Lower leg skin (tissue), 4 donors: ENCODE results near the gene RAP2A. TPM values are rescaled to one million over a fixed set of nuclear protein-coding genes. Genes with fewer than 3 reads are reported as not detected.

Experiments
- DNase-seq, 2 donors: peaks; one replicate each; pipeline ENCODE4 v3.0.0-alpha.2; 2019; ENCODE audit warnings: low spot score in 2 of 2
- H3K4me3 ChIP-seq: fragments of 200-600 bp; sonication (generic); 2 replicates; pipeline ENCODE4 v1.5.1; 2017; ENCODE audit warnings: mild to moderate bottlenecking, low read depth; ENCODE audit not compliant: poor library complexity, severe bottlenecking
- POLR2A ChIP-seq, 2 donors: fragments of 450-650 bp; IDR thresholded peaks; one replicate each; pipeline ENCODE4 v1.6.1; 2016 to 2017; ENCODE audit warnings: antibody characterized with exemption in 2 of 2, mild to moderate bottlenecking in 1 of 2, moderate library complexity in 1 of 2
- WGBS, 2 donors: methylation state at CpG; one replicate each; pipeline ENCODE4 v1.1.5; 2018; 5-methylcytosine and 5-hydroxymethylcytosine counted together
- intact Hi-C: fragments of 100-400 bp; cut with DNase I; formaldehyde crosslinking; loops from one replicate; pipeline ENCODE4 v1.15.0; 2023; ENCODE audit warnings: low total_unique reads
- total RNA-seq, 4 donors: library from RNA; depleted of rRNA; stranded (reverse); fragments of >200 nt; gene quantifications; one replicate each; pipeline ENCODE4 v1.1.0, GENCODE V29; 2016
- TF ChIP-seq, protein P1 (sequence below), 3 donors: fragments of 450-650 bp; IDR thresholded peaks; one replicate each; pipeline ENCODE4 v1.5.1; 2016; ENCODE audit warnings: antibody characterized with exemption in 3 of 3, mild to moderate bottlenecking in 3 of 3, moderate library complexity in 2 of 3

RAP2A gene
- total RNA-seq, 4 donors from 2014 or later = 8.4 to 14.8 (median 10.3) TPM

DNA sequence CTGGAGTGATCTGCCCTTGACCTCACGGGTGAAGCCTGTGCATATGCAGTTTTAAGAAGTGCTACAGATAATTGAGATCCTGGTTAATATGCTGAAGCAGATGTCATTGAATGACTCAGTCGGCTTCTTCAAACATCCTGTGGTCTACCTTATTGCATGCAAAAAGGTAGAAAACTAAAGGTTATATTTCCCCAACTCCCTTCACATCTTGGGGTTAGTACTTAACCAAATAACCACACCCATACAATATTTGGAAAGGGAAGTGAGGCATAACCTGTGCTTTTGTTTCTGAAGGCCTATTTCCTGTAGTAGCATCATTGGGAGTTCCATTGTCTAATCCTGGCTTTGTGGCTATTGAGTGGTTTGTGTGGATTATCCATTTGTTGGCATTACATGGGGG, 58.3 kb downstream of the RAP2A start:
- DNase-seq = no peak
- WGBS, 2 donors = 91 to 94% methylated on average over 2 of the region's 2 CpGs
- TF ChIP-seq, protein P1, sequence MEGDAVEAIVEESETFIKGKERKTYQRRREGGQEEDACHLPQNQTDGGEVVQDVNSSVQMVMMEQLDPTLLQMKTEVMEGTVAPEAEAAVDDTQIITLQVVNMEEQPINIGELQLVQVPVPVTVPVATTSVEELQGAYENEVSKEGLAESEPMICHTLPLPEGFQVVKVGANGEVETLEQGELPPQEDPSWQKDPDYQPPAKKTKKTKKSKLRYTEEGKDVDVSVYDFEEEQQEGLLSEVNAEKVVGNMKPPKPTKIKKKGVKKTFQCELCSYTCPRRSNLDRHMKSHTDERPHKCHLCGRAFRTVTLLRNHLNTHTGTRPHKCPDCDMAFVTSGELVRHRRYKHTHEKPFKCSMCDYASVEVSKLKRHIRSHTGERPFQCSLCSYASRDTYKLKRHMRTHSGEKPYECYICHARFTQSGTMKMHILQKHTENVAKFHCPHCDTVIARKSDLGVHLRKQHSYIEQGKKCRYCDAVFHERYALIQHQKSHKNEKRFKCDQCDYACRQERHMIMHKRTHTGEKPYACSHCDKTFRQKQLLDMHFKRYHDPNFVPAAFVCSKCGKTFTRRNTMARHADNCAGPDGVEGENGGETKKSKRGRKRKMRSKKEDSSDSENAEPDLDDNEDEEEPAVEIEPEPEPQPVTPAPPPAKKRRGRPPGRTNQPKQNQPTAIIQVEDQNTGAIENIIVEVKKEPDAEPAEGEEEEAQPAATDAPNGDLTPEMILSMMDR (IDR thresholded peaks at IDR 0.05) = no peak
- TF ChIP-seq POLR2A (IDR thresholded peaks at IDR 0.05) = no peak
- intact Hi-C loops = no loop called here
- H3K4me3 ChIP-seq = no peak overlapping the region

DNA sequence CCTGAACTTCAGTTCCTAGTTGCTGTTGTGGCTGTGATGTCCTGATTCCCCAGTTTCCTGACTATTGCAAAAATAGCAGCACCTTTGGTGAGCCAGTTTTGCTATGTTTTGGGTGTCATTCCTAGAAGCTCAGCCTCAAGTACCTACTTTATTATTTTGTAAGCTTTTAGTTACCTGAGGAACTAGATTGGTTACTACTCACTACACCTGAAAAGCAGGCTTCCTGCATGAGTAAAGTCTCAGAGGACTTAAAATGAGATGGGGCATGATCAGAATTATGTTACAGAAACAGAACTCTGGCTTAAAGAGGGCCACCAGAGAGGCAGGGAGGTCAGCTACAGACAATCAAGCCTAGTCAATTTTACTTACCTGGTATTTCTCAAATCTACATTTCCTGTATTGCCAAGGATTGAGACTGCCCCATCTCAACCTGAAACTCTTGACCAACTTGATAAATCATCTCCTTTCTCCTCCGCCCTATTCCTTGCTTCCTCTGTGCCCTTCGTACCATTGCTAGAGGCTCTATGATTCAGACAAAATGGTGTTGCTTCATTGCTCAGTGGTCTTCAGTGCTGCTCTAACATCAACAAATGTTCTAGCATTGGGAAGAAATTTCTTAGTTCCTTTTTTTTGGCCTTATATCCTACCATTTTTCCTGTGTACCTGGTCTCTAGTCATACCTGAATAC, 58.9 kb downstream of the RAP2A start:
- H3K4me3 ChIP-seq = no peak overlapping the region
- WGBS, 2 donors = 79 to 96% methylated on average over 2 of the region's 2 CpGs
- intact Hi-C loops = no loop called here
- TF ChIP-seq, protein P1 (IDR thresholded peaks at IDR 0.05) = no peak
- TF ChIP-seq POLR2A (IDR thresholded peaks at IDR 0.05) = no peak
- DNase-seq = no peak

DNA sequence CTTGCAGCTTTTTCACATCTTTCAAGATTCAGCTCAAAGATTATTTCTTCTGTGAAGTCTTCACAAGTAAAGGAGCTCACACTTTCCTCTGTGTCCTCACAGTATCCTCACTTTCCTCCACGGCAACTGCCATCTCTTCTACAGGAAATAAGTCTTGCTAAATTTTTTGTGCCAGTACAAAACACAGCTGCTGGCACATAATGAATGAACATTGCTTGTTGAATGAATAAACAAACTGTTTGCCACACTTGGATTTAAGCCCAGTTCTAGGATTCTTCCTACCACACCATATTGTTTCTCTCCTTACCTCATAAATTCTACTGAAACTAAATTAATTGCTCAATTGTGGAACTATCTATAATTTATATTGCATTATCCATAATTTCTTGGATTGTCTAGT, 59.5 kb downstream of the RAP2A start:
- no peak for DNase-seq
- intact Hi-C loops = no loop called here
- no peak overlapping the region for H3K4me3 ChIP-seq
- no peak for TF ChIP-seq POLR2A (IDR thresholded peaks at IDR 0.05)
- TF ChIP-seq, protein P1 (IDR thresholded peaks at IDR 0.05) = no peak
- 58 to 72% methylated on average over 1 of the region's 1 CpG for WGBS, 2 donors

DNA sequence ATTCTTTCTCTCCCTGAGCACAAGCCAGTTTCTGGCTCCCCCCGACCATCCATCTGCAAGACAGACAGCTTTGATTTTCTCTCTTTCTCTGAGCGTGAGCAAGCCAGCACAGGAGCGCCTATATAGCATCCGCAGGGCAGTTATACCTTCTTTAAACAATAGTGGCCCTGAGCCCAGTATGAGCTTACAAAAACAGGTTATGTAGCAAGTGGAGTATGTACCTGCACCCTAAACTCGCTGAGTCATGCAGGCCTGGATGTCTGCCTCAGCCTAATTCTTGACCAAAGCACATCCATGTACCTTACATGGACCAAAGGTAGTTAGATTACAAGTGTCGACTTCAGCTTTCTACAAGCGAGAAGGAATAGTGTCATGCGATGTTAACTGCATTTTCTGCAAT, 61.7 kb downstream of the RAP2A start:
- no peak for DNase-seq
- no peak overlapping the region for H3K4me3 ChIP-seq
- 82 to 92% methylated on average over 8 of the region's 8 CpGs for WGBS, 2 donors
- intact Hi-C loops = no loop called here
- TF ChIP-seq, protein P1 (IDR thresholded peaks at IDR 0.05) = no peak
- TF ChIP-seq POLR2A (IDR thresholded peaks at IDR 0.05) = no peak

GRCh38 chr13:97496511-97496910, 62.5 kb downstream of the RAP2A start:
- DNase-seq = no peak
- intact Hi-C loops = no loop called here
- 91 to 96% methylated on average over 2 of the region's 2 CpGs for WGBS, 2 donors
- H3K4me3 ChIP-seq = no peak overlapping the region
- no peak for TF ChIP-seq POLR2A (IDR thresholded peaks at IDR 0.05)
- TF ChIP-seq, protein P1 (IDR thresholded peaks at IDR 0.05) = no peak

GRCh38 chr13:97497400-97497799, 63.4 kb downstream of the RAP2A start:
- no peak overlapping the region for H3K4me3 ChIP-seq
- intact Hi-C loops = no loop called here
- 88 to 91% methylated on average over 3 of the region's 3 CpGs for WGBS, 2 donors
- DNase-seq = no peak
- TF ChIP-seq POLR2A (IDR thresholded peaks at IDR 0.05) = no peak
- TF ChIP-seq, protein P1 (IDR thresholded peaks at IDR 0.05) = no peak
